MCF 10A (cell line): Measurements from ENCODE around the gene ZFAND3. TPM values are rescaled to one million over a fixed set of nuclear protein-coding genes. Genes with fewer than 3 reads are reported as not detected.

Source experiments
- BruUV-seq: library from RNA; stranded (reverse); fragments of 400-500 nt; replicated peaks from 2 replicates; lab custom pipeline; 2021; lab: Mats Ljungman, UMichigan
- CTCF ChIA-PET: fragments of 300-600 bp; sonication (Branson Sonifier 250); formaldehyde crosslinking; extraction: SDS; loops from one replicate; lab custom pipeline; 2021; ENCODE audit warnings: antibody characterized with exemption, inconsistent platforms; lab: Yijun Ruan, JAX
- POLR2A ChIA-PET: fragments of 300-600, 350-650 bp; sonication (Branson Sonifier 250); formaldehyde crosslinking; extraction: SDS; loops from one replicate; lab custom pipeline; 2020; ENCODE audit warnings: antibody characterized with exemption, inconsistent platforms; lab: Yijun Ruan, JAX
- DNase-seq: peaks from one replicate; pipeline ENCODE4 v3.0.0-alpha.2; 2018; ENCODE audit not compliant: unreplicated experiment
- H3K27ac Mint-ChIP-seq: one replicate; pipeline ENCODE4 v1.8.0; 2022; ENCODE audit warnings: mild to moderate bottlenecking, low read depth, mixed read lengths; ENCODE audit not compliant: unreplicated experiment
- H3K27me3 Mint-ChIP-seq: one replicate; pipeline ENCODE4 v1.8.0; 2022; ENCODE audit warnings: mixed read lengths; ENCODE audit not compliant: insufficient read depth, unreplicated experiment
- H3K36me3 Mint-ChIP-seq: one replicate; pipeline ENCODE4 v1.8.0; 2022; ENCODE audit warnings: mild to moderate bottlenecking, moderate library complexity, mixed read lengths; ENCODE audit not compliant: insufficient read depth, unreplicated experiment
- H3K4me1 Mint-ChIP-seq: one replicate; pipeline ENCODE4 v1.8.0; 2022; ENCODE audit warnings: mixed read lengths; ENCODE audit not compliant: insufficient read depth, unreplicated experiment
- H3K4me3 Mint-ChIP-seq: one replicate; pipeline ENCODE4 v1.8.0; 2022; ENCODE audit warnings: mild to moderate bottlenecking, moderate library complexity, mixed read lengths; ENCODE audit not compliant: unreplicated experiment
- H3K9me3 Mint-ChIP-seq: one replicate; pipeline ENCODE4 v1.8.0; 2022; ENCODE audit warnings: mixed read lengths; ENCODE audit not compliant: unreplicated experiment
- intact Hi-C: fragments of 100-400 bp; cut with micrococcal nuclease; formaldehyde crosslinking; loops from 2 replicates; pipeline ENCODE4 v1.14.1; 2022
- total RNA-seq: library from RNA; stranded (reverse); gene quantifications from 2 replicates; pipeline ENCODE4 v1.2.3, GENCODE V29; 2022
- TF ChIP-seq, protein P1 (sequence below): fragments of 200-600 bp; IDR thresholded peaks from one replicate; pipeline ENCODE4 v1.8.0; 2022; ENCODE audit warnings: antibody characterized with exemption, mild to moderate bottlenecking; ENCODE audit not compliant: unreplicated experiment

The ZFAND3 gene
- total RNA-seq, 1 experiment from 2014 or later: 100 TPM

DNA sequence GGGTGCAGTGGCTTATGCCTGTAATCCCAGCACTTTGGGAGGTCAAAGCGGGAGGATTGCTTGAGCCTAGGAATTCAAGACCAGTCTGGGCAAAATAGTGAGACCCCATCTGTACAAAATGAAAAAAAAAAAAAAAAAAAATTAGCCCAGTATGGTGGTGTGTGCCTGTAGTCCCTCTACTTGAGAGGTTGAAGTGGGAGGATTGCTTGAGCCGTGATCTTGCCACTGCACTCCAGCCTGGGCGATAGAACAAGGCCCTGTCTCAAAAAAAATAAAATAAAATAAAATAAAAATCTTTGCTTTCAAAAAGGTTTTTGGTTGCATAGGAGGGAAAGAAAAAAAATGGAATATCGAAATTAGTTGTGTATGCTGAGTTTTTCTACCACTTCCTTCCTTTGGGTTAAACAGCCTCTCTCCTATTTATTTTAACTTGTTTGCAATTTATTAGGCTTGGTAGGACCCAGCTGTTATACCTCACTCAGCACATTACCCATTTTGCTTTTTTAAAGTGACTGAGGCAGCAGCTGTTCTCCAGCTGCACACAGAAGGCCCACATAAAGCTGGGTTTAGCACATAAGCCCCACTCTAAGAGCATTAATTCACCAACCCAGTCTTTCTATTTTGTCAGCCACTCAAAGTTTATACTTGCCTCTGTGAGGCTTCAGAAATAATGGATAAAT, 152.3 kb downstream of the ZFAND3 start:
- Mint-ChIP-seq H3K36me3 (peaks cover 30% of the 10 kb centered on the region), H3K27ac (no peak overlapping the region), H3K9me3 (peaks cover 9% of the 10 kb centered on the region), H3K27me3 (no peaks in the 10 kb centered on the region), H3K4me3 (no peak overlapping the region), H3K4me1 (peaks cover 5% of the 10 kb centered on the region)
- BruUV-seq: no TSS peak
- TF ChIP-seq, protein P1, sequence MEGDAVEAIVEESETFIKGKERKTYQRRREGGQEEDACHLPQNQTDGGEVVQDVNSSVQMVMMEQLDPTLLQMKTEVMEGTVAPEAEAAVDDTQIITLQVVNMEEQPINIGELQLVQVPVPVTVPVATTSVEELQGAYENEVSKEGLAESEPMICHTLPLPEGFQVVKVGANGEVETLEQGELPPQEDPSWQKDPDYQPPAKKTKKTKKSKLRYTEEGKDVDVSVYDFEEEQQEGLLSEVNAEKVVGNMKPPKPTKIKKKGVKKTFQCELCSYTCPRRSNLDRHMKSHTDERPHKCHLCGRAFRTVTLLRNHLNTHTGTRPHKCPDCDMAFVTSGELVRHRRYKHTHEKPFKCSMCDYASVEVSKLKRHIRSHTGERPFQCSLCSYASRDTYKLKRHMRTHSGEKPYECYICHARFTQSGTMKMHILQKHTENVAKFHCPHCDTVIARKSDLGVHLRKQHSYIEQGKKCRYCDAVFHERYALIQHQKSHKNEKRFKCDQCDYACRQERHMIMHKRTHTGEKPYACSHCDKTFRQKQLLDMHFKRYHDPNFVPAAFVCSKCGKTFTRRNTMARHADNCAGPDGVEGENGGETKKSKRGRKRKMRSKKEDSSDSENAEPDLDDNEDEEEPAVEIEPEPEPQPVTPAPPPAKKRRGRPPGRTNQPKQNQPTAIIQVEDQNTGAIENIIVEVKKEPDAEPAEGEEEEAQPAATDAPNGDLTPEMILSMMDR: no peak
- ChIA-PET POLR2A (no interaction called here), CTCF (interaction anchor here (0.7 kb wide), 1 partner anchor 14 kb away, joined by 3 read pairs; no protein-coding TSS in a partner anchor)
- no peak for DNase-seq
- intact Hi-C loops: no loop called here

DNA sequence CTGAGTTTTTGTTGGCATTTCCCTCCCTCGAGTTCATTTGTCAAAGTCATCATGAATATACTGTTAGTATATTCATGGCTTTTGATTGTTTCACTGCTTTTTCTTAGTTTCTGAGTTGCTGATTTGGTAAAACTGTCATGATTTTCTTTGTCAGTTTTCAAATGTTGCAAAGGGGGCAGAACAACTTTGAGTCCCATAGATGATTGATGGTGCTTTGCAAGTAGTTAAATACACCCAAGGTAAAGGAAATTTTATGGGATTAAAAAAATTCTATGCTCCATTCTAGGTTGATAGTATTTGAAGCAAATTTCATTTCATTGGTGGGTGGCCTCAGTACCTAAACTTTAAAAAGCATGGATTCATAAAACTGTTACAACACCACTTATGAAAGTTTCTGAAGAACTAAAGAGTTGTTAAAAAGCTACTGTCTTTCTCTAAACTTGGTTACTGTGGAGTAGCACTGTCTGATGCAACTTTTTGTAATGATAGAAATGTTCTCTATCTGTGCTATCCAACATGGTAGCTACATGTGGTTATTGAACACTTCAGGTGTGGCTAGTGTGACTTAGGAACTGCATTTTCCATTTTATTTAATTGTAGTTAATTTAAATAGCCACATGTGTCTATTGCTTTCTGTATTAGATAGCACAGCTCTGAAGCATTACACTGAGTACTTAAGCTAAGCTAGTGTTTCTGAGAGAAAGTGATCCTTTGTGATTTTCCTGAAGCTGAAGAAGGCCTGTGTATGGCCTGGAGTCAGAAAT, 153.6 kb downstream of the ZFAND3 start:
- no peaks in the 10 kb centered on the region for H3K4me1 Mint-ChIP-seq
- no peak overlapping the region for H3K27ac Mint-ChIP-seq
- H3K27me3 Mint-ChIP-seq: no peaks in the 10 kb centered on the region
- BruUV-seq: no TSS peak
- H3K36me3 Mint-ChIP-seq: peaks cover 26% of the 10 kb centered on the region
- TF ChIP-seq, protein P1: no peak
- H3K4me3 Mint-ChIP-seq: no peak overlapping the region
- DNase-seq: no peak
- H3K9me3 Mint-ChIP-seq: no peaks in the 10 kb centered on the region
- intact Hi-C loops: no loop called here
- POLR2A ChIA-PET: interaction anchor here (1.0 kb wide), 1 partner anchor 17 kb away, joined by 3 read pairs; no protein-coding TSS in a partner anchor
- CTCF ChIA-PET: interaction anchor here (0.5 to 0.9 kb wide), 2 partner anchors 520 to 1267 kb away, joined by 3 read pairs; no protein-coding TSS in a partner anchor

GRCh38 chr6:37974381-37974780, 154.9 kb downstream of the ZFAND3 start:
- intact Hi-C loops: no loop called here
- Mint-ChIP-seq H3K36me3 (peaks cover 22% of the 10 kb centered on the region), H3K27me3 (no peaks in the 10 kb centered on the region), H3K4me3 (no peak overlapping the region), H3K27ac (no peak overlapping the region), H3K4me1 (peaks cover 4% of the 10 kb centered on the region), H3K9me3 (no peaks in the 10 kb centered on the region)
- CTCF ChIA-PET: no interaction called here
- POLR2A ChIA-PET: interaction anchor here (0.6 kb wide), 1 partner anchor 79 kb away, joined by 5 read pairs; no protein-coding TSS in a partner anchor
- TF ChIP-seq, protein P1: no peak
- no TSS peak for BruUV-seq
- DNase-seq: no peak

GRCh38 chr6:37974943-37975342, 155.4 kb downstream of the ZFAND3 start:
- H3K36me3 Mint-ChIP-seq: peaks cover 22% of the 10 kb centered on the region
- peaks cover 7% of the 10 kb centered on the region for H3K4me1 Mint-ChIP-seq
- H3K27me3 Mint-ChIP-seq: no peaks in the 10 kb centered on the region
- ChIA-PET POLR2A (interaction anchor here (0.6 kb wide), 1 partner anchor 78 kb away, joined by 5 read pairs; no protein-coding TSS in a partner anchor), CTCF (no interaction called here)
- H3K27ac Mint-ChIP-seq: no peak overlapping the region
- no peak overlapping the region for H3K4me3 Mint-ChIP-seq
- TF ChIP-seq, protein P1: no peak
- no TSS peak for BruUV-seq
- DNase-seq: no peak
- intact Hi-C loops: no loop called here
- no peaks in the 10 kb centered on the region for H3K9me3 Mint-ChIP-seq
